ENCODE measurements around the gene ECSIT.
"Not testable (repeated sequence)": the region's sequence is repeated elsewhere in the genome, so short reads cannot be mapped to it uniquely, and the experiment has no call there.

ECSIT gene, protein sequence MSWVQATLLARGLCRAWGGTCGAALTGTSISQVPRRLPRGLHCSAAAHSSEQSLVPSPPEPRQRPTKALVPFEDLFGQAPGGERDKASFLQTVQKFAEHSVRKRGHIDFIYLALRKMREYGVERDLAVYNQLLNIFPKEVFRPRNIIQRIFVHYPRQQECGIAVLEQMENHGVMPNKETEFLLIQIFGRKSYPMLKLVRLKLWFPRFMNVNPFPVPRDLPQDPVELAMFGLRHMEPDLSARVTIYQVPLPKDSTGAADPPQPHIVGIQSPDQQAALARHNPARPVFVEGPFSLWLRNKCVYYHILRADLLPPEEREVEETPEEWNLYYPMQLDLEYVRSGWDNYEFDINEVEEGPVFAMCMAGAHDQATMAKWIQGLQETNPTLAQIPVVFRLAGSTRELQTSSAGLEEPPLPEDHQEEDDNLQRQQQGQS

DNA sequence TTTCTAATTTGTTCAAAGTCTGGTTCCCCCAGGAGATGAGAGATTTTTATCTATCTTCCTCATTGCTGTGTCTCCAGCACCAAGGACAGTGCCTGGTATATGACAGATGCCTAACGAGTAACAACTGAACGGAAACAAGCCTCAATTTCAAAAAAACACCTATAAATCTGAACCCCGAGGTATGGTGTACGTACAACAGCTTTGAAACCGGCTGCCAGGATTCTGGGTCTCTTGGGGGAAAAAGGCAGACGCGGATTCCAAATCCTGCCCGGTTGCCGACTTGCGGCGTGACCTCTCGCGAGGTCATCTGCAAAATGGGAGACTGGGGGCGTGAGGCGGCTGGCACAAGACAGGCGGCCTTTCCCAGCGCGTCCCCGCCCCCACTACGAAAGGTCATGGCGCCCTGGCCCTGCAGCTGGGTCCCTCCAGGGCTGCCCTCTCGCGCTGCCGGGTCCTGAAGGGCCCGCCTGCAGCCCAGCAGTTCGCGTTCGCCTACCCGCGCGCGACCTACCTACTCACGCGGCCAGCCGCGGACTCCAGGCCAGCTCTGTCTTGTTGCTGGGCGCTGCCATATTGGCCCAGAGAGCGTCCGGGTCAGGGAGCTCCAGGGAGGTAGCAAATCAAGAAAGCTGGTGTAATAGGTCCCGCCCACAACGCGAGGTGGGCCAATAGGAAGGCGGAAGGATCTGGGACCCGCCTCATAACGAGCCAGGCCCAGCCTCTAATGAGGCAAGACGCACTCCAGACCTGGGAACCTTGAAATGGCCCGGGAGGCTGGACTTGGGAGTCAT is at the start of gene ECSIT:
Gene ECSIT, minus strand, starts transcription at position 584 of the 791 bp plus-strand sequence. CDS start 9,964 bp downstream, outside the sequence.
- H3K27ac ChIP-seq = peak within 1 kb of the TSS; percentile 93
- no peak for TF ChIP-seq ZFX (IDR thresholded peaks at IDR 0.05; ENCODE audit: borderline replicate concordance)
- TF ChIP-seq, protein P1, sequence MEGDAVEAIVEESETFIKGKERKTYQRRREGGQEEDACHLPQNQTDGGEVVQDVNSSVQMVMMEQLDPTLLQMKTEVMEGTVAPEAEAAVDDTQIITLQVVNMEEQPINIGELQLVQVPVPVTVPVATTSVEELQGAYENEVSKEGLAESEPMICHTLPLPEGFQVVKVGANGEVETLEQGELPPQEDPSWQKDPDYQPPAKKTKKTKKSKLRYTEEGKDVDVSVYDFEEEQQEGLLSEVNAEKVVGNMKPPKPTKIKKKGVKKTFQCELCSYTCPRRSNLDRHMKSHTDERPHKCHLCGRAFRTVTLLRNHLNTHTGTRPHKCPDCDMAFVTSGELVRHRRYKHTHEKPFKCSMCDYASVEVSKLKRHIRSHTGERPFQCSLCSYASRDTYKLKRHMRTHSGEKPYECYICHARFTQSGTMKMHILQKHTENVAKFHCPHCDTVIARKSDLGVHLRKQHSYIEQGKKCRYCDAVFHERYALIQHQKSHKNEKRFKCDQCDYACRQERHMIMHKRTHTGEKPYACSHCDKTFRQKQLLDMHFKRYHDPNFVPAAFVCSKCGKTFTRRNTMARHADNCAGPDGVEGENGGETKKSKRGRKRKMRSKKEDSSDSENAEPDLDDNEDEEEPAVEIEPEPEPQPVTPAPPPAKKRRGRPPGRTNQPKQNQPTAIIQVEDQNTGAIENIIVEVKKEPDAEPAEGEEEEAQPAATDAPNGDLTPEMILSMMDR (IDR thresholded peaks at IDR 0.05) = no peak

DNA sequence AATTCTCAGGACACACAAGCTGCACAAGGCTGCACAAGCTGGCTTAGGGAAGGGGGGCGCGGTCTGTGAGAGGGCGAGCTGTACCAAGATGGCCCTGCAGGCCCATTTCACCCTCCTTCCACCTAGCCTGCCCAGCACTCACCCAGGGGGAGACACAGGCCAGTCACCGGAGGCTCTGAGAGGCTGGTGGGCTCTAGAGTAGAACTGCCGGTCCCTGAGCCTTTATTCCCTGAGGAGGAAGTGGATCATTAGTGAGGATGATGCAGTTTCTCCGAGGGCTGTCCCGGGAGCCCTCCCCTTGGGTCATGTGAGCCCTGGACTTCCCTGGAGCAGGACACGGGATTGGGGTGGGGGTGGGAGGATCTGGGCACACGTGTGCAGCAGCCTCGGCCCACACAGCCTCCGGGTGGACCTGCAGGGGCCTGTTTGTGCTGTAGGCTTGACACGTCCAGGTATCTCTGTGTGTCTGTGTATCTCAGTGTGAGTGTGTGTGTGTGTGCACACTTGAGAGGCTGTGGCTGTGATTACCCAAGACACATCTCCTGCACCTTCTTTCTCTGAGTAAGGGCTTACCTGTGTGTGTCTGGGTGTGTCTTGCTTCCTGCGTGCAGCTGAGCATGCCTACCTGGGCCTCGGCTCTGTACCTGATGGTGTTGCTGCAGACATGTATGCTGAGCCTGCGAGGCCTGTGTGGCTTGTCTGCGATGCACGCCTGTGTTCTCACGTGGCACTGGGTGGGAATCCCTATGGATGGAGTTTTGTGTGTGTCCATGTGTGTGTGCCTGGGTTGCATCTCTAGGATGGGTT is 48.7 kb upstream of the ECSIT start, which contains the start of gene ACP5:
Gene ACP5, minus strand, starts transcription at position 195 of the 807 bp plus-strand sequence. CDS start 328 bp downstream, outside the sequence.
- H3K27ac ChIP-seq = no peak within 1 kb of the TSS
- TF ChIP-seq ZFX (IDR thresholded peaks at IDR 0.05; ENCODE audit: borderline replicate concordance) = no peak
- TF ChIP-seq, protein P1 (IDR thresholded peaks at IDR 0.05) = no peak

DNA sequence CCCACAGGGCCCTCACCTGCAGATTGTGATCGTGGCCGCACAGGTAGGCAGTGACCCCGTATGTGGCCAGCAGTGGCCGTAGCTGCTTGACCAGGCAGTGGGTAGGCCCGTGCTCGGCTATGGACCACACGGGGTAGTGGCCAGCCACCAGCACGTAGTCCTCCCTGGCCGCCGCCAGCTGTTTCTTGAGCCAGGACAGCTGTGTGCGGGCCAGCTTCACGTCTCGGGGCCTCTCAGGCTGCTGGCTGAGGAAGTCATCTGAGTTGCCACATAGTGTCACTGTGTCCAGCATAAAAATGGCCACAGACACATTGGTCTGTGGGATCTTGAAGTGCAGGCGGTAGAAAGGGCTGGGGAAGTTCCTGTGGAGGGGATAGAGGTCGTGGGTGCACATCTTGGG is 47.3 kb upstream of the ECSIT start:
- TF ChIP-seq, protein P1 (IDR thresholded peaks at IDR 0.05) = no peak
- TF ChIP-seq ZFX (IDR thresholded peaks at IDR 0.05; ENCODE audit: borderline replicate concordance) = no peak
- no peak overlapping the region for H3K27ac ChIP-seq

DNA sequence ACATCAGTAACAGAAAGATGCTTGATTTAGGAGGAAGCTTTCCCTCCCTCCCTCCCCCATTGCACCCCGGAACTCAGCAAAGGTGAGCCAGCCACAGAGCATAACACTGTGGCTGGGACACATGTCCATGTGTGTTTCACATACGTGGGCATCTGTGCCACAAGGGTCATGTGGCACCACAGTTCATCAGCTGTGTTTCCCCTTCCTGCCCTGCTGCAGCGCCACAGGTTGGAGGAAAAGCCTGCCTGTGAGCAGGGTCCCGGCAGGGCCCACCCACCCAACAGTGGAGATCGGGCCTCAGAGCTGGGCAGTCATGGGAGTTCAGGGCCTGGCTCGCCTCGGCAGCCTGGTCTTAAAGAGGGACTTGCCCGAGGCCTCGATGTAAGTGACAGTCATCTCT is 45.8 kb upstream of the ECSIT start:
- TF ChIP-seq, protein P1 (IDR thresholded peaks at IDR 0.05) = no peak
- no peak for TF ChIP-seq ZFX (IDR thresholded peaks at IDR 0.05; ENCODE audit: borderline replicate concordance)
- H3K27ac ChIP-seq = no peak overlapping the region

DNA sequence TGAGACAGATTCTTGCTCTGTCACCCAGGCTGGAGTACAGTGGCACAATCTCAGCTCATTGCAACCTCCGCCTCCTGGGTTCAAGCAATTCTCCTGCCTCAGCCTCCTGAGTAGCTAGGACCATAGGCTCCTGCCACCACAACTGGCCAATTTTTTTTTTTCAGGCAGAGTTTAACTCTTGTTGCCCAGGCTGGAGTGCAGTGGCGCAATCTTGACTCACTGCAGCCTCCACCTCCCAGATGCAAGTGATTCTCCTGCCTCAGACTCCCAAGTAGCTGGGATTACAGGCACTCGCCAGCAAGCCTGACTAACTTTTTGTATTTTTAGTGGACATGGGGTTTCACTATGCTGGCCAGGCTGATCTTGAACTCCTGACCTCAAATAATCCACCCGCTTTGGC is 44.8 kb upstream of the ECSIT start:
- not testable (repeated sequence) for H3K27ac ChIP-seq

DNA sequence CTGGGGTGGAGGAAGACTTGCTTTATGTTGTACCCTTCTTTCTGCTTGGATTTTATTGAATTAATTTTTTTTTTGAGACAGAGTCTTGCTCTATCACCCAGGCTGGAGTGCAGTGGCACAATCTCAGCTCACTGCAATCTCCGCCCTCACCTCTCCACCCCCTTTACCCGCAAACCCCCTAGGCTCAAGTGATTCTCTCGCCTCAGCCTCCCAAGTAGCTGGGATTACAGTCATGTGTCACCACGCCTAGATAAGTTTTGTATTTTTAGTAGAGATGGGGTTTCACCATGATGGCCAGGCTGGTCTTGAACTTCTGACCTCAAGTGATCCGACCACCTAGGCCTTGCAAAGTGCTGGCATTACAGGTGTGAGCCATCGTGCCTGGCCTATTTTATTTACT is 44.4 kb upstream of the ECSIT start:
- H3K27ac ChIP-seq = not testable (repeated sequence)

DNA sequence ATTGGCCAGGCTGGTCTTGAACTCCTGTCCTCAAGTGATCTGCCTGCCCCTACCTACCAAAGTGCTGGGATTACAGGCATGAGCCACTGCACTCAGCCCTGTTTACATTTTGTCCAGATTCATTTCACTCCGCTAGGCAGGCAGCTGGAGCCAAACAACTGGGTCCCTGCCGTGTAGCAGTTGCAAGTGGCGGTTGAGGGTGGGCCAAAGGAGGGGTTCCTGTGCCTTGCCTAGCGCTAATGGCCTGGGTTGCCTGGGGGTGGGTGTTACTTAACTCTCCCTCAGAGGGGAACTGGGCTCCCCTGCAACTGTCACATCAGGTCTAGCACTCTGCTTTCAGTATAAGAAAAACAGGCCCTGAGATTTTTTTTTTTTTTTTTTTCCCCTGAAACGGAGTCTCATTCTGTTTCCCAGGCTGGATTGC is 41.1 kb upstream of the ECSIT start:
- TF ChIP-seq, protein P1 (IDR thresholded peaks at IDR 0.05) = no peak
- TF ChIP-seq ZFX (IDR thresholded peaks at IDR 0.05; ENCODE audit: borderline replicate concordance) = no peak
- no peak overlapping the region for H3K27ac ChIP-seq
